Measurements from ENCODE around the gene METTL15. TPM values are rescaled to one million over a fixed set of nuclear protein-coding genes. Genes with fewer than 3 reads are reported as not detected.

The METTL15 gene
- total and polyA plus RNA-seq, 2 experiments from 2014 or later, result 9.0 to 19.8 TPM

GRCh38 chr11:28110821-28111200 is 2.6 kb downstream of the METTL15 start:
- DNase-seq (ENCODE audit: low spot score), result no peak
- Histone ChIP-seq H3K36me3 (ENCODE audit: insufficient read depth) (no peaks in the 10 kb centered on the region), H3K27ac (ENCODE audit: low read depth) (peak overlapping the region; percentile 64; the same call in 1 of the 2 replicates)

More at GRCh38 chr11:28110821-28111200, 2.6 kb downstream of the METTL15 start:
- Histone ChIP-seq H3K4me3 (peak overlapping the region; percentile 89), H3K4me1 (ENCODE audit: insufficient read depth) (peaks cover 5% of the 10 kb centered on the region), H3K4me2 (peak overlapping the region; percentile 92), H4K20me1 (replicated peaks; ENCODE audit: insufficient read depth) (no peaks in the 10 kb centered on the region), H2AFZ (peak overlapping the region; percentile 91), H3K9me2 (ENCODE audit: insufficient read depth) (no peaks in the 10 kb centered on the region), H3K79me2 (replicated peaks; ENCODE audit: insufficient read depth) (peaks cover 56% of the 10 kb centered on the region), H3F3A (replicated peaks; ENCODE audit: low read depth) (no peaks in the 10 kb centered on the region), H3K27me3 (ENCODE audit: insufficient read depth) (no peaks in the 10 kb centered on the region)
- peaks cover 22% of the 10 kb centered on the region for H3K4me1 Mint-ChIP-seq
- H3K9me3 Mint-ChIP-seq, result no peaks in the 10 kb centered on the region
- H3K4me3 Mint-ChIP-seq, result peak overlapping the region; percentile 97
- peaks cover 14% of the 10 kb centered on the region for H3K27me3 Mint-ChIP-seq (ENCODE audit: insufficient read depth, low read depth, poor library complexity)
- H3K27ac Mint-ChIP-seq, result peak overlapping the region; percentile 93
- TF ChIP-seq REST (IDR thresholded peaks at IDR 0.05; ENCODE audit: unreplicated experiment) (no peak), EZH2phosphoT487 (IDR thresholded peaks at IDR 0.05; ENCODE audit: unreplicated experiment) (no peak), ZNF462 (CRISPR knock-in tag; IDR thresholded peaks at IDR 0.05) (no peak), ZNF331 (CRISPR knock-in tag; IDR thresholded peaks at IDR 0.05; ENCODE audit: low read depth) (no peak), STAT1 (IDR thresholded peaks at IDR 0.05; ENCODE audit: unreplicated experiment) (no peak), JUNB (IDR thresholded peaks at IDR 0.05; ENCODE audit: unreplicated experiment) (no peak)
- ATAC-seq, result no peak
- peaks cover 3% of the 10 kb centered on the region; the same call in 1 of the 3 replicates for H3K36me3 Mint-ChIP-seq (ENCODE audit: low read depth)

Data from GM23338 (cell line).